Neural cell (in vitro differentiated cells): ENCODE results near the gene INHBC.

Experiments used
- CTCF ChIP-seq: fragments of 450-650 bp; IDR thresholded peaks from 2 replicates; pipeline ENCODE4 v1.5.1; 2014; ENCODE audit warnings: antibody characterized with exemption, mild to moderate bottlenecking, moderate library complexity; ENCODE audit not compliant: poor library complexity, severe bottlenecking
- EP300 ChIP-seq: fragments of 450-650 bp; conservative IDR thresholded peaks from 2 replicates; pipeline ENCODE4 v1.6.1; 2014; ENCODE audit warnings: antibody characterized with exemption, mild to moderate bottlenecking, moderate library complexity; ENCODE audit not compliant: poor library complexity, severe bottlenecking
- POLR2AphosphoS5 ChIP-seq: IDR thresholded peaks from 2 replicates; pipeline ENCODE4 v1.6.1; 2012
- RAD21 ChIP-seq: fragments of 450-650 bp; conservative IDR thresholded peaks from 2 replicates; pipeline ENCODE4 v1.6.1; 2014; ENCODE audit warnings: antibody characterized with exemption, mild to moderate bottlenecking, moderate library complexity

DNA sequence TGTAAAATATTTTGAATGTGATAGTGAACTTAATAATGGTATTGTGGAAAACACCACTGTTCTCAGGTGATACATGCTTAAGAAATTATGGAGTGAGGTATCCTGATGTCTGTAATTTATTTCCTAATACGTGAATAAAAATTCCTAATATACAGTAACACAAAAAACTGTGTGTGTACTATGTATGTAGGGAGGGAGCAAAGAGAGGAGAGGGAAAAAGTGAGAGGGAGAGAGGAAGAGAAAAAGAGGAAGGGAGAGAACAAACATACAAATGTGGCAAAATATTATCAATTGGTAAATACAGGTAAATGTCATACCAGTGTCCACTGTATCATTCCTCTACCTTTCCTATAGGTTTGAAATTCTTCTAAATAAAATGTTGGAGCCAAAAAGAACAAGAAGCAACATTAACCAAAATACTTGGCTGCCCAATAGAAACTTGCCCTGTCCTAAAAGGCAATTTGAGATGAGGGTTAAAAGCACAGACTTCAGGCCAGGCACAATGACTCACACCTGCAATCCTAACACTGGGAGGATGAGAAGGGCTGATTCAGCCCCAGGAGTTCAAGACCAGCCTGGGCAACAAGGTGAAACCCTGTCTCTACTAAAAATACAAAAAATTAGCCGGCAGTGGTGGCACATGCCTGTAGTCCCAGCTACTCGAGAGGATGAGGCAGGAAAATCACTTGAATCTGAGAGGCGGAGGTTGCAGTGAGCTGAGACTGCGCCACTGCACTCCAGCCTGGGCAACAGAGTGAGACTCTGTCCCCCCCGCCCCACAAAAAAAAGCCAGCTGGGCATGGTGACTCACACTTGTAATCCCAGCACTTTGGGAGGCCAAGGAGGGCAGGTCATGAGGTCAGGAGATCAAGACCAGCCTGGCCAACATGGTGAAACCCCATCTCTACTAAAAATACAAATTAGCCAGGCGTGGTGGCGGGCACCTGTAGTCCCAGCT, 18.3 kb upstream of the INHBC start:
- TF ChIP-seq CTCF (no peak), RAD21 (no peak), POLR2AphosphoS5 (no peak), EP300 (no peak)
